Endodermal cell (in vitro differentiated cells): Measurements from ENCODE around the gene FRY. TPM values are rescaled to one million over a fixed set of nuclear protein-coding genes. Genes with fewer than 3 reads are reported as not detected.

ENCODE experiments used
- DNase-seq: peaks from one replicate; pipeline ENCODE4 v3.0.0-alpha.2; 2017
- H3K27ac ChIP-seq: 2 replicates; pipeline ENCODE4 v1.5.1; 2013; ENCODE audit warnings: mild to moderate bottlenecking, low read depth, low read length, moderate library complexity
- H3K27me3 ChIP-seq: 2 replicates; pipeline ENCODE4 v1.6.1; 2013; ENCODE audit warnings: mild to moderate bottlenecking, low read length, moderate library complexity; ENCODE audit not compliant: insufficient read depth, control insufficient read depth, poor library complexity, severe bottlenecking
- H3K36me3 ChIP-seq: 2 replicates; pipeline ENCODE4 v1.7.0; 2013; ENCODE audit warnings: mild to moderate bottlenecking, low read length, moderate library complexity; ENCODE audit not compliant: control insufficient read depth, insufficient read depth
- H3K4me1 ChIP-seq: one replicate; pipeline ENCODE4 v1.7.0; 2013; ENCODE audit warnings: low read length; ENCODE audit not compliant: control insufficient read depth, insufficient read depth
- H3K4me3 ChIP-seq: 2 replicates; pipeline ENCODE4 v1.5.1; 2013; ENCODE audit warnings: mild to moderate bottlenecking, low read length, moderate library complexity
- H3K9ac ChIP-seq: 2 replicates; pipeline ENCODE4 v1.6.1; 2013; ENCODE audit warnings: mild to moderate bottlenecking, low read length, moderate library complexity; ENCODE audit not compliant: poor library complexity, severe bottlenecking; ENCODE audit errors: extremely low read depth
- H3K9me3 ChIP-seq: 2 replicates; pipeline ENCODE4 v1.6.1; 2013; ENCODE audit warnings: mild to moderate bottlenecking, low read length, moderate library complexity; ENCODE audit not compliant: control insufficient read depth
- H3K27ac Mint-ChIP-seq: 2 replicates; pipeline ENCODE4 v1.8.0; 2020; ENCODE audit warnings: mixed read lengths
- H3K27me3 Mint-ChIP-seq: 2 replicates; pipeline ENCODE4 v1.8.0; 2021; ENCODE audit warnings: mild to moderate bottlenecking, mixed read lengths; ENCODE audit not compliant: insufficient read depth
- H3K36me3 Mint-ChIP-seq: 2 replicates; pipeline ENCODE4 v1.8.0; 2020; ENCODE audit warnings: low read depth, mixed read lengths
- H3K4me1 Mint-ChIP-seq: 2 replicates; pipeline ENCODE4 v1.8.0; 2020; ENCODE audit warnings: mixed read lengths
- H3K4me3 Mint-ChIP-seq: 2 replicates; pipeline ENCODE4 v1.8.0; 2020; ENCODE audit warnings: mild to moderate bottlenecking, moderate library complexity, mixed read lengths
- H3K9me3 Mint-ChIP-seq: 2 replicates; pipeline ENCODE4 v1.8.0; 2020; ENCODE audit warnings: mild to moderate bottlenecking, mixed read lengths
- WGBS, 2 experiments: methylation state at CpG; one replicate each; pipeline versions ENCODE4 v1.1.5 to v1.1.7; 2013; ENCODE audit warnings: missing lambda C conversion rate in 2 of 2, mixed read lengths in 1 of 2; ENCODE audit not compliant: insufficient coverage in 1 of 2, insufficient read length in 1 of 2; 5-methylcytosine and 5-hydroxymethylcytosine counted together
- total RNA-seq, 2 donors: library from RNA; stranded (reverse); fragmentation: NEBNext Ultra II Directional in 1 of 2; extraction: Animal tissue kit (Norgen Biotek cat#: 25700) in 1 of 2; gene quantifications; 2 replicates in 1 of 2; 3 replicates in 1 of 2; pipeline ENCODE4 v1.2.1, GENCODE V29; 2021
- TF ChIP-seq, protein P1 (sequence below): fragments of 200-600 bp; sonication (generic); conservative IDR thresholded peaks from 2 replicates; pipeline ENCODE4 v1.5.0; 2021; ENCODE audit warnings: antibody characterized with exemption, mild to moderate bottlenecking

Gene FRY
- total RNA-seq, 2 donors from 2014 or later, result 20.1 to 30.8 TPM

DNA sequence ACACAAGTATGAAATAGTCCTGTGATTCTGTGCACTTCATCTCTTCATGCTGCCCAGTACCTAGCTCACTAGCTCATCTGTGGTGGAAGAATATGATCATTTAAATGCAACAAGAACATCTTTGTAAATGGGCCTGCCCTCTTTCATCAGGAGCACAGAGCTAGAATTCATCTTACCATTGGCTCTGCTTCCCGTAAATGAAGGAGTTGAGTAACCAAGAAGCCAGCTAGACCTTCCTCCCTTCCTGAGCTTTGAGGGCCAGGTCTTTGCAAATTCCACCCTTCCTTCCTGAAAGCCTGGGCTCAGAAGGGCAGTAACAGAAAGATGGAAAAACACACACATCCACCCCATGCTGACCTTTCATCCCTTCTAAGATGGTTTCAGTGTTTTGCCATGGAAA lies 82.0 kb downstream of the FRY start:
- Mint-ChIP-seq H3K4me3 (no peak overlapping the region), H3K27me3 (no peaks in the 10 kb centered on the region), H3K9me3 (no peaks in the 10 kb centered on the region), H3K27ac (no peak overlapping the region), H3K36me3 (no peaks in the 10 kb centered on the region), H3K4me1 (no peaks in the 10 kb centered on the region)
- Histone ChIP-seq H3K36me3 (no peaks in the 10 kb centered on the region), H3K27me3 (no peaks in the 10 kb centered on the region), H3K27ac (no peak overlapping the region), H3K4me3 (no peak overlapping the region), H3K9ac (no peak overlapping the region), H3K4me1 (no peaks in the 10 kb centered on the region), H3K9me3 (no peaks in the 10 kb centered on the region)
- 80 to 94% methylated on average over 1 of the region's 1 CpG for WGBS, 2 experiments
- TF ChIP-seq, protein P1, sequence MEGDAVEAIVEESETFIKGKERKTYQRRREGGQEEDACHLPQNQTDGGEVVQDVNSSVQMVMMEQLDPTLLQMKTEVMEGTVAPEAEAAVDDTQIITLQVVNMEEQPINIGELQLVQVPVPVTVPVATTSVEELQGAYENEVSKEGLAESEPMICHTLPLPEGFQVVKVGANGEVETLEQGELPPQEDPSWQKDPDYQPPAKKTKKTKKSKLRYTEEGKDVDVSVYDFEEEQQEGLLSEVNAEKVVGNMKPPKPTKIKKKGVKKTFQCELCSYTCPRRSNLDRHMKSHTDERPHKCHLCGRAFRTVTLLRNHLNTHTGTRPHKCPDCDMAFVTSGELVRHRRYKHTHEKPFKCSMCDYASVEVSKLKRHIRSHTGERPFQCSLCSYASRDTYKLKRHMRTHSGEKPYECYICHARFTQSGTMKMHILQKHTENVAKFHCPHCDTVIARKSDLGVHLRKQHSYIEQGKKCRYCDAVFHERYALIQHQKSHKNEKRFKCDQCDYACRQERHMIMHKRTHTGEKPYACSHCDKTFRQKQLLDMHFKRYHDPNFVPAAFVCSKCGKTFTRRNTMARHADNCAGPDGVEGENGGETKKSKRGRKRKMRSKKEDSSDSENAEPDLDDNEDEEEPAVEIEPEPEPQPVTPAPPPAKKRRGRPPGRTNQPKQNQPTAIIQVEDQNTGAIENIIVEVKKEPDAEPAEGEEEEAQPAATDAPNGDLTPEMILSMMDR, result no peak
- no peak for DNase-seq

DNA sequence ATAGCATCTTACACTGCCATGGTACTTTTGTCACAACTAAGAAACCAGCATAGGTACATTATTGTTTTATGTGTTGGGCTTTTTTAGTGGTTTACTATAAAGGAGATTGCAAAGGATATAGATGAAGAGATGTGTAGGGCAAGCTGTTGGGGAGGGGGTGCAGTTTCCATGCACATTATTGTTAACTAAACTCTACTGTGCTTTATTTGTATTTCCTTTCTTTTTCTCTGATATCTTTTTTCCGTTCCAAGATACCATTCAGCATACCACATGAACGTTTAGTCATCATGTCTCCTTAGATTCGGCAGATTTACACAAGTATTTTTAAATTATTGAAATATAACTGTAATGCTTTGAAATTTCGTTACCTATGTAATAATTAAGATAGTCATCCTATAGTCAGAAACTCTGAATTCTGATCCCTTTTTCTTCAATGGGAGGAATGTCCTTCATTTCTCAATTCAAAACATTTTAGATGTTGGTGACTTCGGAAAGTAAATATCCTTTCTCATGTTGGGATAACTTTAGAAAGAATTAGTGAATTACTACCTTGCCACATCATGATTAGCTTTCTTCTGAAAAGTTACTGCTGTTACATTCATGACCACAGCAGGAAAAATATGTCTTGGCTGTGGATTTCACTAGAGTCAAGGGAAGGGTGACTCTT lies 82.8 kb downstream of the FRY start:
- no peaks in the 10 kb centered on the region for H3K36me3 Mint-ChIP-seq
- Histone ChIP-seq H3K4me3 (no peak overlapping the region), H3K9me3 (no peaks in the 10 kb centered on the region), H3K36me3 (no peaks in the 10 kb centered on the region), H3K27ac (no peak overlapping the region), H3K4me1 (no peaks in the 10 kb centered on the region), H3K27me3 (no peaks in the 10 kb centered on the region), H3K9ac (no peak overlapping the region)
- 98% methylated on average over 5 of the region's 5 CpGs; no CpG with 5 or more reads in 1 of the 2 experiments for WGBS, 2 experiments
- no peak overlapping the region for H3K4me3 Mint-ChIP-seq
- no peaks in the 10 kb centered on the region for H3K4me1 Mint-ChIP-seq
- no peaks in the 10 kb centered on the region for H3K27me3 Mint-ChIP-seq
- no peak for DNase-seq
- TF ChIP-seq, protein P1, result no peak
- no peak overlapping the region for H3K27ac Mint-ChIP-seq
- no peaks in the 10 kb centered on the region for H3K9me3 Mint-ChIP-seq

DNA sequence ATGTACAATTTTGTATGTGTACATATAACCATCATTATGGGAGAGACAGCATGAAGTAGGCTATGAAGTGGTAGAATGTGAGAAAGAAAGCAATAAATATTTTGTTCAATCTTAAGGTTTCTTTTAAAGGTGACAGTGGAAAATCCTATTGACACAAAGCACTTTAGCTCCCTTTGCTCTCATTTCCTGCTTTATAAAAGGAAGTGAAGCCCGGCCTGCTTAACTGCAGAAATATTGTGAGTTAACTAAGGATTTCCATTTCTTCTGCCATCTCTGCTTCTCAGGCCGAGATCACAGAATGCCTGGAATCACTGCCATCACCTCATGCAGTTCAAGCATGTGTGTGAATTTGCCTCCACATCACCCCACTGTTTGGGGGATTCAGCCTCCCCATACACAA lies 83.5 kb downstream of the FRY start:
- WGBS, 2 experiments, result 89 to 100% methylated on average over 2 of the region's 2 CpGs
- Mint-ChIP-seq H3K36me3 (no peaks in the 10 kb centered on the region), H3K4me1 (no peaks in the 10 kb centered on the region), H3K9me3 (no peaks in the 10 kb centered on the region), H3K4me3 (no peak overlapping the region), H3K27me3 (no peaks in the 10 kb centered on the region), H3K27ac (no peak overlapping the region)
- H3K4me1 ChIP-seq, result no peaks in the 10 kb centered on the region
- H3K4me3 ChIP-seq, result no peak overlapping the region
- DNase-seq, result no peak
- H3K27ac ChIP-seq, result no peak overlapping the region
- no peak overlapping the region for H3K9ac ChIP-seq
- TF ChIP-seq, protein P1, result no peak
- H3K36me3 ChIP-seq, result no peaks in the 10 kb centered on the region
- H3K27me3 ChIP-seq, result no peaks in the 10 kb centered on the region
- H3K9me3 ChIP-seq, result no peaks in the 10 kb centered on the region
